Measurements from ENCODE around the gene TSSK6.

Gene TSSK6

DNA sequence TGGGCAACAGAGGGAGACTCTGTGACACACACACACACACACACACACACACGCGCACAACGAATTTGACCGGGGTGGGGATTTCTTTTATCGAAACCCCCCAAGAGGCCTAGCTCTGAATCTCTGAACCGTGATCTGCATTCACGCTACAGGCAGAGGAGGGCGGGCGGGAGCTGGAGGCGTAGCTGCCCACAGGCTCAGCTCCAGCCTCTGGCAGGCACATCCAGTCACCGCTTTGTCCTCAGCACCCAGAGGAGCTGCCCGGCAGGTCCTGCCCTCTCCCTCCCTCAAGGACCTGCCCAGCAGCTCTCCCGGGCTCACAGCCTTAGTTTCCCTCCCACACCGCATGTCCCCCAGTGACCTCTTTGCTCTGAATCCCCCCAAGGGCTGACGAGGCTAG lies 42.7 kb upstream of the TSSK6 start:
- no peak for DNase-seq (ENCODE audit: low read depth)
- H3K4me3 ChIP-seq (replicated peaks; ENCODE audit: low read depth, low read length): no peak overlapping the region
- TF ChIP-seq, protein P1, sequence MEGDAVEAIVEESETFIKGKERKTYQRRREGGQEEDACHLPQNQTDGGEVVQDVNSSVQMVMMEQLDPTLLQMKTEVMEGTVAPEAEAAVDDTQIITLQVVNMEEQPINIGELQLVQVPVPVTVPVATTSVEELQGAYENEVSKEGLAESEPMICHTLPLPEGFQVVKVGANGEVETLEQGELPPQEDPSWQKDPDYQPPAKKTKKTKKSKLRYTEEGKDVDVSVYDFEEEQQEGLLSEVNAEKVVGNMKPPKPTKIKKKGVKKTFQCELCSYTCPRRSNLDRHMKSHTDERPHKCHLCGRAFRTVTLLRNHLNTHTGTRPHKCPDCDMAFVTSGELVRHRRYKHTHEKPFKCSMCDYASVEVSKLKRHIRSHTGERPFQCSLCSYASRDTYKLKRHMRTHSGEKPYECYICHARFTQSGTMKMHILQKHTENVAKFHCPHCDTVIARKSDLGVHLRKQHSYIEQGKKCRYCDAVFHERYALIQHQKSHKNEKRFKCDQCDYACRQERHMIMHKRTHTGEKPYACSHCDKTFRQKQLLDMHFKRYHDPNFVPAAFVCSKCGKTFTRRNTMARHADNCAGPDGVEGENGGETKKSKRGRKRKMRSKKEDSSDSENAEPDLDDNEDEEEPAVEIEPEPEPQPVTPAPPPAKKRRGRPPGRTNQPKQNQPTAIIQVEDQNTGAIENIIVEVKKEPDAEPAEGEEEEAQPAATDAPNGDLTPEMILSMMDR (IDR thresholded peaks at IDR 0.05; ENCODE audit: low read length, missing control alignments): no peak

DNA sequence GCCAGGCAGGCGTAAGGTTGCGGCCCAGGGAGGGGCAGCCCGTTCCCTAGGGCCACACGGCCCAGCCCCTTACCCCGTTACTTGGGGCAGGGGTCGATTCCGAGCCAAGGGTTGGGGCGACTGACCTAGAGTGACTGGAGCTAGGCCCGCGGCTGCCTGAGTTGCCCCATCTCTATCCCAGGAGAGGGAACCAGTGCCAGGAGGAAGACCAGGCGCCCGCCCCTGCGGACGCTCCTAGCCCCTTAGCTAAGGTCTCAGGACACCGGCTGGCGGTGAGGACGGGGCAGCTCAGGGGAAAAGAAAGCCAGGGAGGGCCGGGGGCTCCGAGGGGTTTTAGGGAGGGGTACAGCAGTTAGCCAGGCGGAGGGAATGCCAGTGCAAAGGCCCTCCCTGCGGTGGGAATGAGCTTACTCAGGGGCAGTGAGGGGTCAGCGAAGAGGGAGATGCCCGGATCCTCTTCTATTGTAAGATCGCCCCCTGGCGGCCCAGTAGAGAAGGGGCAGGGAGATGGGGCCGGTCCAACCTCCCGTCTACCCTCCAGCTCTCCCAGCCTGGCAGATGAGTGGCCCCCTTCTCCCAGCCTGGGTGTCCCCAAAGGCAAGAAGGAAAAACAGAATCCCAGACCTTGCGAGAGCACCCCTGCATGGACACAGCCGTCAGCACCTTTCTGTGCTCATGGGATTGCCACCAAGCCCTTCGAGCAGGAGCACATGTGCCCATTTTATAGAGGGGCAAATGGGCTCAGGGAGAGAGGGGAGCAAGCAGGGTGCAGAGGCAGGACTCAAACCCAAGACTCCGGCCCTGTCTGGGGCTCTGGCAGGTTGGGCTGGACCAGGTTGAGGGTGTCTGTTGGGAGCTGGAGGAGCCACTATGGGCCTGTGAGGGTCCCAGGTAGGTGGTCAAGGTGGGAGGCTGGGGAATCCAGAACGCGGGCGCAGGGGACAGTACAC lies 39.0 kb upstream of the TSSK6 start:
- TF ChIP-seq, protein P1 (IDR thresholded peaks at IDR 0.05; ENCODE audit: low read length, missing control alignments): peak; percentile 71
- DNase-seq (ENCODE audit: low read depth): peak; percentile 47
- H3K4me3 ChIP-seq (replicated peaks; ENCODE audit: low read depth, low read length): no peak overlapping the region

DNA sequence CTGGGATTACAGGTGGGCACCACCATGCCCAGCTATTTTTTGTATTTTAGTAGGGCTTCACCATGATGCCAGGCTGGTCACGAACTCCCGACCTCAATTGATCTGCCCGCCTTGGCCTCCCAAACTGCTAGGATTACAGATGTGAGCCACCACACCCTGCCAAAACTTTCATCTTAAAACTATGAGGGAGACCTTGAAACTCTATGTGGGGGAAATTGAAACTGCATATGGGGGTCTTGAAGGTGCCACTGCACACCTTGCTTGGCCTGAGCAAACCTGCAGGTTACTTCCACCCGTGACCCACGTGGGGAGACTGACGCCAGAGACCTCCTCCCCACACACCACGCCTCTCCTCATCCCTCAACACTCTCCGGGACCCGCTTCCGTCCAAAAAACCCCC lies 38.3 kb upstream of the TSSK6 start:
- H3K4me3 ChIP-seq (replicated peaks; ENCODE audit: low read depth, low read length): no peak overlapping the region
- no peak for DNase-seq (ENCODE audit: low read depth)
- TF ChIP-seq, protein P1 (IDR thresholded peaks at IDR 0.05; ENCODE audit: low read length, missing control alignments): no peak

DNA sequence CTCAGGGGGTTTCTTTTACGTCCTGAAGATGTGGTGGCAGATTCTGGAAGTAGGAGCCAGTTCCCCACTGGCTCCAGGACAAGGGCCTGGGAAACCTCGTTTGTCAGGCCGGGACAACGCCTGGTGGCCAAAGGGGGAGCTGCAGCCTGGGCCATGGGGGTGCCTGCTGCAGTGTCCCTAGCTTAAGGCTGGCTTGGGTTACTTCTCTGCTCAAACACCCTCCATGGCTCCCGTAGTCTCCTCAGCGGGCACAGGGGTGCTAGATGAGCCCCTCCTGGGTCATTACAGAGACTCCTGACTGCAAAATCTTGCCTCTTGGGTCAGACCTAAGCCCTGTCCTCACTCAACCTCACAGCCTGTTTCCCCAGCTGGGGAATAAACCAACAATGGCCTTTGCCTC lies 37.5 kb upstream of the TSSK6 start:
- TF ChIP-seq, protein P1 (IDR thresholded peaks at IDR 0.05; ENCODE audit: low read length, missing control alignments): peak; percentile 65
- peak; percentile 34 for DNase-seq (ENCODE audit: low read depth)
- no peak overlapping the region for H3K4me3 ChIP-seq (replicated peaks; ENCODE audit: low read depth, low read length)

DNA sequence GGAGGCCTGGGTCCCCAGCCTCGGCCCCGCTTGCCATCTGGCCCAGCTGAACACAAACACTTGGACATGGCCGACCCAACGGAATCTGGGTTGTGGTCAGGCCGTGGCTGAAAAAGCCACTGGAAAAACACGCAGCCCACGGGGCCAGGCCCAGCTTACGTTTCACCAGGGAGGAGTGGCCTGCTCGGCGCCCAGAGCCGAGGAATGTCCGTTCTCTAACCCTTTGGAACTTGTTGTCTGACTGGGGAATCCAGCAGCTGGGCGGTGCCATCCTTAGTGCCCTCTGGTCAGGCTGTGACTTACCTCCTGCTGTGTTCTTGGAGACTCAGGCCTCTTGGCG lies 36.5 kb upstream of the TSSK6 start:
- H3K4me3 ChIP-seq (replicated peaks; ENCODE audit: low read depth, low read length): no peak overlapping the region
- TF ChIP-seq, protein P1 (IDR thresholded peaks at IDR 0.05; ENCODE audit: low read length, missing control alignments): no peak
- no peak for DNase-seq (ENCODE audit: low read depth)

DNA sequence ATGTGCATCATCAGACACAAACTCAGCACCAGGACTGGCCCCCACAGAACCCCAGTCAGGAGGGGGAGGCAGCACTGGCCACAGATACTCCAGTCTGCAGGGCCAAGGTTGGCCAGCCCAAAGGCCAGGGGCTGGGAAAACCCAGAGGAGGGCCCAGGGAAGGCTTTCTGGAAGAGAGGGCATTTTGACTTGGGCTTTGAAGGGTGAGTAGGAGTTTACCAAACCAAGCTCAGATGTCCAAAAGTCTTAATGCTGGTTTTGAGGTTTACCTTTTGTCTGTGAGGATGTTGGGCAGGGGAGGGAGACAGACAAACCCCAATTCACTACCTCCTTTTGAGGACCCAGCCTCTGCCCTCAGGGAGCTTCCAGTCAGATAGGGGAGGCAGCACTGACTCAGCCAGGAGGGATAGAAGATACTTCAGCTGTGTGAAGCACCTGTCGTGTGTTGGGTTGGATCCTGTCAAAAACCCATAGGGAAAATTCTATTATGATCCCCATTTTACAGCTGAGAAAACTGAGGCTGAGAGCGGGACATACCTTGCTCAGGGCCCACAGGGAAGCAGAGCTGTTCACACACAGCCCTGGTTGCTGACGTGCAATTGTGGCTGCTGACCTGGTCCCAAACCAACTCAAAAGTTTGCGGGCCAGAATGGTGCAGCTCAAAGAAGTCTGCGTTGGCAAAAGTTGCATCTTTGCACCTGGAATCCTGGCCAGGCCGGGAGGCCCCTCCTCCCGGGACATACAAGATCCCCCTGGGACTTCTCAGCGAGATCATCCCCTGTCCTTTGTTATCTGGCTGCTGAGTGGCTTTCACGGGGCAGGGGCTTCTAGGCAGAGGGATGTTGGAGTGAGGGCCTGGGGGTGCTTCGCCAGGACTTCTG lies 35.9 kb upstream of the TSSK6 start:
- no peak for DNase-seq (ENCODE audit: low read depth)
- TF ChIP-seq, protein P1 (IDR thresholded peaks at IDR 0.05; ENCODE audit: low read length, missing control alignments): no peak

More for the DNA sequence above, 35.9 kb upstream of the TSSK6 start:
- no peak overlapping the region for H3K4me3 ChIP-seq (replicated peaks; ENCODE audit: low read depth, low read length)
